DMS 273 (cell line): ENCODE measurements around the gene MDN1.
"Not testable (repeated sequence)": the region's sequence is repeated elsewhere in the genome, so short reads cannot be mapped to it uniquely, and the experiment has no call there.

ENCODE experiments used
- DNase-seq: peaks from one replicate; lab custom pipeline; 2025; ENCODE audit not compliant: unreplicated experiment; lab: John Stamatoyannopoulos, UW

MDN1 gene

GRCh38 chr6:89775150-89775549 lies 44.4 kb downstream of the MDN1 start:
- DNase-seq = no peak

- DNase-seq = no peak
Observed at GRCh38 chr6:89769572-89769971, 50.0 kb downstream of the MDN1 start.

GRCh38 chr6:89768324-89768723 lies 51.3 kb downstream of the MDN1 start:
- no peak for DNase-seq

- no peak for DNase-seq
Observed at GRCh38 chr6:89763550-89763949, 56.0 kb downstream of the MDN1 start.

- no peak for DNase-seq
Observed at GRCh38 chr6:89758830-89759229, 60.8 kb downstream of the MDN1 start.

- no peak for DNase-seq
Observed at GRCh38 chr6:89750338-89750737, 69.3 kb downstream of the MDN1 start.

- DNase-seq = no peak
Observed at GRCh38 chr6:89749918-89750317, 69.7 kb downstream of the MDN1 start.

GRCh38 chr6:89745716-89746115 lies 73.9 kb downstream of the MDN1 start:
- no peak for DNase-seq

- DNase-seq = no peak
Observed at GRCh38 chr6:89745096-89745495, 74.5 kb downstream of the MDN1 start.

GRCh38 chr6:89736893-89737292 lies 82.7 kb downstream of the MDN1 start:
- no peak for DNase-seq

- no peak for DNase-seq
Observed at GRCh38 chr6:89734526-89734925, 85.1 kb downstream of the MDN1 start.

- DNase-seq = no peak
Observed at GRCh38 chr6:89731924-89732567, 87.5 kb downstream of the MDN1 start.

- not testable (repeated sequence) for DNase-seq
Observed at GRCh38 chr6:89731262-89731661, 88.3 kb downstream of the MDN1 start.

- no peak for DNase-seq
Observed at GRCh38 chr6:89729818-89730217, 89.8 kb downstream of the MDN1 start.

- DNase-seq = no peak
Observed at GRCh38 chr6:89727501-89727900, 92.1 kb downstream of the MDN1 start.

- DNase-seq = no peak
Observed at GRCh38 chr6:89724981-89725380, 94.6 kb downstream of the MDN1 start.

- DNase-seq = no peak
Observed at GRCh38 chr6:89723046-89723445, 96.5 kb downstream of the MDN1 start.

GRCh38 chr6:89716532-89716931 lies 103.1 kb downstream of the MDN1 start:
- no peak for DNase-seq

GRCh38 chr6:89711801-89712200 lies 107.8 kb downstream of the MDN1 start:
- DNase-seq = no peak

- DNase-seq = no peak
Observed at GRCh38 chr6:89708316-89708715, 111.3 kb downstream of the MDN1 start.

- no peak for DNase-seq
Observed at GRCh38 chr6:89707766-89708165, 111.8 kb downstream of the MDN1 start.

GRCh38 chr6:89706121-89706520 lies 113.5 kb downstream of the MDN1 start:
- no peak for DNase-seq

GRCh38 chr6:89703292-89703691 lies 116.3 kb downstream of the MDN1 start:
- DNase-seq = no peak
